GM18870 (cell line): Measurements from ENCODE around the gene FAM120B.

ENCODE experiments used
- ATAC-seq: cut with Tn5 transposase; IDR thresholded peaks from one replicate; pipeline ENCODE4 v1.9.1; 2021; ENCODE audit warnings: moderate library complexity; ENCODE audit not compliant: unreplicated experiment

Gene FAM120B

DNA sequence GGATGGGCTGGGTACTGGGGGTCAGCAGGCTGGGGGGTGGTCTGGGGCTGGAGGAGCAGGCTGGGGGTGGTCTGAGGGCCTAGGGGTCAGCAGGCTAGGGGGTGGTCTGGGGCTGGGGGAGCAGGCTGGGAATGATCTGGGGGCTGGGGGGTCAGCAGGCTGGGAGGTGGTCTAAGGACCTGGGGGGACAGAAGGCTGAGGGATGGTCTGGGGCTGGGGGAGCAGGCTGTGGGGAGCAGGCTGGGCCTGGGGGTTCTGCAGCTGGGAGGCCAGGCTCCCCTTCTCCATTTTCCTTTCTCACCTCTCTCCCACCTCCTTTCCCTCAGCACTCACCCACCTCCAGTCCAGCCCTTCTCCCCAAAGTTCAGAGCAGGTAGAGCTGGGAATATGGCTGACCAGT, 132.3 kb downstream of the FAM120B start:
- no peak for ATAC-seq

DNA sequence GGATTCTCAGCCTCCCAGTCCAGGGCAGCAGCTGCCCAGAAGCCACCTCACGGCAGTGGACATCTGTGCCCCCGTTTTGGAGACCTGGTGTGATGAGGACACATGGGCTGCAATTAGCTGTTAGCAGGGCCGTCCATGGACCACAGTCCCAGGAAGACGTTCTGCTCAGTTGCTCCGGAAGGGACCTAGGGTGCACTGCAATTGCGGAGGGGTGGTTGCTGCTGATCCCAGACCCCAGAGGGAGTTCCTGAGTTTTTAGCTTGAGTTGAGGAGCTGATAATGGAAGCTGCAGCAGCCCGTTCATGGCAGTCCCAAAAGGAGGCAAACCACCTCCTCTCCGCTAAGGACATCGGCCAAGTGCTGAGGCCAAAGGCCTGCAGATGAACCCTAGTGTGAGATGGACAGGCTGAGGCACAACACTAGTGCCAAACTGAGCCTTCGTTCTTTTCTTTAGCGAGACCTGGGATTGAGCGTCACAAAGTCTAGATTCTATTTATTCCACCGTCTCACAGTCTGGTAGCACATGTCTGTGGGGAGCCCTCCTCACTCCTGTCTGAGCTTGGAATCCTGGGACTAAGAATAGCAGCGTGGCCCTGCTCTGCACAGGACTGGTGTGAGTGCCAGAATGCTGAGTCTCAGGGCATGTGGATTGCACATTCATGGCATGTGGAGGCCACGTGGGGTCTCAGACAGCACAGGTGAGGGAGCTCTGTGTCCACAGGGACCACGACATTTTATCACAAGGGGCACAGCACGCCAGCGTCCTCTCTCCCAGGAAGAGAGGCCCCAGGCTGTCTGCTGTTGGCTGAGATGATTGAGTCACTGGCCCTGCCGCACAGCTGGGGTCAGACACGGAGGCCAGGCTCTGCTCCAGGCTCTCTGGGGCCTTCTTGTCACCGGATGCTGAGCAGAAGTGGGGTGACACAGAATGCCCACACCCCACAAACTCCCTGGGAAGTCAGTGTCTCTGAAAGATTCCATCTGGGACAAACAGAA, 133.1 kb downstream of the FAM120B start:
- no peak for ATAC-seq

DNA sequence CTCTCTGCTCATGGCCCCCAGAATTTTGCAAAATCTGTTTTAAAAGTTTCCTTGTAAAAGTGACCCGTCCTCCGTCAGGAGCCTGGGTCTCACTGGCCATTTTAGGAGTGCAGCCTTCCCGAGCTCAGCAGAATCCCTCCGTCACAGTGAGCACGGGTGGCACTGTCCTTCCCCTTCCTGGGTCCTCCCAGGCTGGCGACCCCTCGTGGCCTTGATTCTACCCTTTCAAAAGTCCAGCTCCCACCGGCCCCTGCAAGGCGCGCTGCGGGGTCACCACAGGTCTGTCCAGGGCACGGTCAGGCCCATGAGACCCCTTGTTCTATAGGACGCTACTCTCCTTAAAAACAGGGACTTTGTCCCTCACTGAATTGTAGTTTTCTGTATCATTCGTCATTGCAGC, 133.9 kb downstream of the FAM120B start:
- no peak for ATAC-seq

DNA sequence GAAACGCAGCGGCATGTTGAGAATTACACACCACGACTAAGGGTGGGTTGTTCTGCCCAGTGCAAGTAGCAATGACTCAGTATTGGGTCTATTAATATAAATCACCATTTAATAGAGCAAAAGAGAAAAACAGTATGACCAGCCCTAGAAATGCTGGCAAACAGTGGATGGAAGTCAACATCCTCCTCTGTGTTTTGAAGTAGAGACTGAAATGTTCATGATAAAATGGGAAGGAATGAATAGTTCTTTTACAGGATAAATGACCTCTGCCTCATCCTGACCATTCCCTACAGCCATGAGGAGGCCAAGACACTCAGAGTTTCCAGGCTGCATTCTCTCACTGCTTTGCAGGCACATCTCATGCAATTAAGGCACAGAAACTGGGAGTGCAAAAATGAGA, 134.8 kb downstream of the FAM120B start:
- ATAC-seq: no peak

DNA sequence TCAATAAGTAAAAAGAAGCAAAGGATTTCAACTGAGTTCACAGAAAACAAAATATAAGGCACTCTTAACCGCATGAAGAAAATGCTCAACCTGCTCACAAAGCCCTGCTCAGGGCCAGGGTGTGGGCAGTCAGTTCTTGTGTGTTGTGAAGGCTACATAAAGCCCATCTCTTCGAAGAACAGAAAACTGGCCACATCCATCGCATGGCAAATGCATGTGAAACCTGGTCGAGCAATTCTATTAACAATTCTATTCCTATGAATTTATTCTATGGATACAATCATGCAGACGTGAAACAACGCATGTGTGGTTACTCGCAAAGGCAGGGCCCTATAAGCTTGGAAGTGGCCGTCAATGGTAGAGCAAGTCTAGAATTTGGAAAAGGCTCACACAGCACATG, 136.0 kb downstream of the FAM120B start:
- ATAC-seq: no peak

DNA sequence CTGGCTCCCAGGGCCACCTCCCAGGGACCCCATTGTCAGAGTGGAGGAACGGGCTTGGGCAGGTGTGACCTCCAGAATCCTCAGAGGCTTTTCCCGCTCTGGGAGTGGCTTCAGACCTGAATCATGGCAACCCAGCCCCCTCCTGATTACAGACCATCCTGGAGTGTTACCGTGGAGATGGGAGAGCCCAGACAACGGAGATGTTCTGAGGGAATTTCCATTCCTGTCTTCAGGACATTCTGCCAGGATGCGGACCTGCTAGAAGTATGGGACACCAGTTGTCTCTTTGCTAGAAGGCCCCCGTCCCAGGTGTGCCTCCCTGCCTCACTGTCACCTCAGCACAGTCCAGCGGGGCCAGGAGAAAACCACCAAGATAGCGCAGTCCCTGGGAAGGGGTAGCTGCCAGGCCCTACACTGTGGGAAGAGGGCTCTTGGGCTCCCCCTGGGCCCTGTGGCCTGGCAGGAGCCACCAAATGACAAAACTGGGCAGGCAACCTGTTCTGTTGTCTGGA, 136.6 kb downstream of the FAM120B start:
- no peak for ATAC-seq

DNA sequence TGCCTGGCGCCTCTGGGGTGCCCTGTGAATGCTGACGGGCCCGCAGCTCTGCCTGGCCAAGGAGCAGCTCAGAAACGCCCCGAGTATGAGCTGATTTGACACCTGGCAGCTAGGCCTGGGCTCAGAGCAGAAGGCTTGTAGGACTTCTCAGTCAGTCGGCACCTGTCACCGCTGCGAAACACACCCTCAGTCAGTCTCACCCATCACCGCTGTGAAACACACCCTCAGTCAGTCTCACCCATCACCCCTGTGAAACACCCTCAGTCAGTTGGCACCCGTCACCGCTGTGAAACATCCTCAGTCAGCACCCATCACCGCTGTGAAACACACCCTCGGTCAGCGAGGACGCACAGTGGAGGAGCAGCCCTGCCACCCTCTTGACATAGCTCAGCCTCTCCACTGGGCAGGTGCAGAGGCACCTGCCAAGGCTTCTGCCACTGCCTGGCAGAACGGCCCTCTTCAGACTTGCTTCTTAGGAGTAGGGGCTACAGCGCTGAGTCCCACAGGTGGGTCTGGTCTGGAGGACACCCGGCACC, 137.6 kb downstream of the FAM120B start:
- no peak for ATAC-seq

DNA sequence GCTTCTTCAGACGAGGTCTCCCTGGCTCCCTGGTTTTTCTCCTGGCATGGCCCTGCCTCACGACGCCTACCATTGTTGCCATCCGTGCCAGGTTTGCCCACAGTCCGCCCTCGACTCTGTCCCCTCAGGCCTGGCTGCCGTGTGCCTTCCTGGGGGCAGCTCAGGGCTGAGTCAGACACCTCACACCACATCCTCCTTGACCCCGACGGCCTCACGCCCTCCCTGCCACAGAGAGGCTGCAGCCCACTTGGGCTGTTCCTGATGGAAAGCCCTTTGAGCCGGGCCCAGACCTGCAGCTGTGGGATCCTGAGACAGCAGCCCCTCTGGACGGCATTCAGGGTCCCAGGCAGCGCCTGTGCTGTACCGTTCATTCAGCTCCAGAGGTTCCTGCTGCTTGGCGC, 138.3 kb downstream of the FAM120B start:
- ATAC-seq: no peak

DNA sequence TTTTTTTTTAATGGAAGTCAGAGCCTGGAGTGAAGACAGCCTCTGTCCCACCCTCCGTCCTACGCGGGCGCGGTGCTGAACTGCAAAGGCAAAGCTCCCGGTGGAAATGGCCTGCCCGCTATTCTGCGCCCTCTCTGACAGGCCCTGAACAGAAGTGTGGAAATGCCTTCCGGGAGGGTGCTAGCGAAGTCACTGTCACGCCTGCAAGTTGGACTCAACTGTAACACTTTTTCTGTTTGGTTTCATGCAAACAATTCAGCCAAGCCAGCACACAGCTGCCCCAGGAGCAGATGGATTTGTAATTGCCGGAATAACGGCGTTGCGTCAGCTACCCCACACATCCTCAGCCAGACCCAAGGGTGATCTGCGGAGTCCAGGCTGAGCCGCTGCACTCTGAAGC, 138.9 kb downstream of the FAM120B start:
- no peak for ATAC-seq

DNA sequence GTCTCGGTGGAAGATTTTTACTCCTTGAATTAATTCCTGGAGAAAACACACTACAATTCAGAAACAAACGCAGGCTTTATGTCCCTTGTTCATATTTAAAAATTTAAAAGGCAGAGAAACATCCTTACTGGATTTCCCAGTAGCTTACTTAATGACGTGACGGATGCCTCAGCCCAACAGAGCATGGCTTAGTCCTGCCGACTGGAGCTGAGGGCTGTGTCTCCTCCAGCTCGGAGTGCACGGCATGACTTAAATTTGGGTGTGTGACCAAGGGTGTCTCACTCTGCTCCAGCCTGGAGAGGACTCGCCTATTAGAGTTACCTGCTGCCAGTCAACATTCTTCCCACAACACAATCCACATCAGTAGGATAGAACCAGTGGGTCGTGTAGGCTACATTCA, 139.4 kb downstream of the FAM120B start:
- no peak for ATAC-seq

DNA sequence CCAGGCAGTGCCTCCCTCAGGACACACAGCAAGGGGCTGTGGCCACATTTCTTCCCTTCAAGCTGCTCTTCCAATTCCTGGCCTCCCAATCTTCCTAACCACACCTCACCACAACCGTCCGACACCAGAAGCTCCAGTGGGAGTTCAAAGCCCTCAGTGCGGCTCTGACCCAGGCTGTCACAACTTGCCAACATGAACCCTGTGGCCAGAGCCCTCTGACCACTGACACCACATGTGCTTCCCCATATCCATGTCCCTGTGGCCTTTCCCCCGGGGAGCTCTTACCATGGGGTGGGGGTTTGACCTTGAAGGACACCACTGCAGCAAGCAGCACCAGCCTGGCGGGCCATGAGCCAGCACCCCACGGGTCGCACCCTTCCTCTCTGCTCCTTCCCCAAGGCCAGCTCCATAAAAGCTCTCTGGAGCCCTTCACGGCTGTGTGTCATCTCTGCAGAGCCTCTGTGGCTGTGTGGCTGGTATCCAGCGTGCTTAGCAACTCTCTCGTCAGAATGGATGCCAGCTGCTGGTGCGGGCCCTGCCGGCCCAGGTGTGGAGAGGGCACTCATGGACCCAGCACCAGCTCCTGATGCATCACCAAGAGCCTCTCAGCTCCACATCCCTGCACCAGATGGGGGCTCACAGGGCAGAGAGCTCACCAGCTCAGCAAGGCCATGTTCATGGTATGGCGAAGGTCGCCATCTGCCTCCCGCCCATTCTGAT, 140.4 kb downstream of the FAM120B start:
- no peak for ATAC-seq

DNA sequence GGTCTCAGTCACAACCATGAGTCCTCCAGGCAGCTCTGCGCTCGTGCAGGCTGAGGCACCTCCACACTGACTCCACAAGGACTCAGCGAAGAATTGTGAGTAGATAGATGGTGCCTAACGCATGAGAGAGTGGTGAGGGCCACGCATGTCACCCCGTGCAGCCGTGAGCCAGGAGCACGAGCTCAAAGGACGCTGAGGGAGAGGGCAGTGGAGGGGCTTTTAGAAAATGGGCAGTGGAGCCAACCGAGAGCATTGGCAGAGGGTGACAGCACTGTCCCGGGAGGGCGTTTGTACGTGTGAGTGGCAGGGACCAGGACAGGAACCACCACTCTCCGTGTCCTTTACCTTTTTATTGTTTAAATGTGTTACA, 141.0 kb downstream of the FAM120B start:
- no peak for ATAC-seq

DNA sequence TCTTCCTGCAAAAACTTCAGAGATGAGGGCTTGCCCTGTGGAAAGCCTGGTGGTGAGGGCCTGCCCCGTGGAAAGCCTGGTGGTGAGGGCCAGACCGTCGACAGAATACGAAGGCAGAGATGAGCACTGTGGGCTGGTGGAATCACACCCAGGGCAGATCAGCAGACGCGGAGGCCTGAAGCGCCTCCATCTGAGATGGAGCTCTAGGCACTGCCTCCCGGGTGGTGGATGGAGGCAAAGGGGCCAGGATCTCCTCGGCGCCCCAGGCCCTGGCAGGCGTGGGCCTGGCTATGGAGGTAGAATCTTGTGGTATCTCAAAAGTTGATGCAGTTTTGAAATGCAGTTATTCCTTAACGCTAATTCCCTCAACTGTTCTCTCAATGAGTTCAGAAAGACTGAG, 141.8 kb downstream of the FAM120B start:
- no peak for ATAC-seq

DNA sequence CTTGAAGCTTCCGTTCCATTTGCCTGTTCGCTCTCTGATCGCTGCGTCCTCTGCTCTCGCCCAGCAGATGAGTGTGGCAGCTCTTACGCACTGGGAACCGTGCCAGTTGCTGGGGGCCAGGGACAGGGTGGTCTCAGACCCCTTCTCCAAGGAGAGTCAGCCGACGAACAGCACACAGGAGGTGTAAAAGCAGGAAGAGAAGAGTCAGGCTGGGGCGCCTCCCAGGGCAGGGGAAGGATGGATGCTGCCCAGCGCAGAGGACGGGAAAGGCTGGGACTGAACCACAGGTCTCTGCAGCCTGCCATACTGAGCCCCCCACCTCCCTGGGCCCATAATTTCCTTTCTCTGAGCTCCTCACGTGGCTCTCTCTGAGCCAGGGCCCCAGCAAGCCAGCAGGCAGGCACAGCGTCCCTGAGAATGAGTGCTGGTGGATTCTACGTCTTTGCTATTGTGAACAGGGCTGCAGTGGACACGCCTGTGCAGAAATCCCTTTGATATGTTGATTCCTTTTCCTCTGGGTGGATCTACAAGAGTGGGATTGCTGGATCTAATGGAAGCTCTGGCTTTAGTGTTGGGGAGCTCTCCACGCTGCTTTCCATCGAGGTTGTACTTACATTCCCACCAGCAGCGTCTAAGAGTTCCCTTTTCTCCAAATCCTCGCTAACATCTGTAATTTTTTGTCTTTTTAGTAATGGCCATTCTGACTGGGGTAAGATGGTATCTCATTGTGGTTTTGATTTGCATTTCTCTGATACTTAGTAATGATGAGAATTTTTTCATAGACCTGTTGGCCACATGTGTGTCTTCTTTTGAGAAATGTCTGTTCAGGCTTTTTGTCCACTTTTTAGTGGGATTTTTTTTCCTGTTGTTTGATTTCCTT, 142.4 kb downstream of the FAM120B start:
- no peak for ATAC-seq

DNA sequence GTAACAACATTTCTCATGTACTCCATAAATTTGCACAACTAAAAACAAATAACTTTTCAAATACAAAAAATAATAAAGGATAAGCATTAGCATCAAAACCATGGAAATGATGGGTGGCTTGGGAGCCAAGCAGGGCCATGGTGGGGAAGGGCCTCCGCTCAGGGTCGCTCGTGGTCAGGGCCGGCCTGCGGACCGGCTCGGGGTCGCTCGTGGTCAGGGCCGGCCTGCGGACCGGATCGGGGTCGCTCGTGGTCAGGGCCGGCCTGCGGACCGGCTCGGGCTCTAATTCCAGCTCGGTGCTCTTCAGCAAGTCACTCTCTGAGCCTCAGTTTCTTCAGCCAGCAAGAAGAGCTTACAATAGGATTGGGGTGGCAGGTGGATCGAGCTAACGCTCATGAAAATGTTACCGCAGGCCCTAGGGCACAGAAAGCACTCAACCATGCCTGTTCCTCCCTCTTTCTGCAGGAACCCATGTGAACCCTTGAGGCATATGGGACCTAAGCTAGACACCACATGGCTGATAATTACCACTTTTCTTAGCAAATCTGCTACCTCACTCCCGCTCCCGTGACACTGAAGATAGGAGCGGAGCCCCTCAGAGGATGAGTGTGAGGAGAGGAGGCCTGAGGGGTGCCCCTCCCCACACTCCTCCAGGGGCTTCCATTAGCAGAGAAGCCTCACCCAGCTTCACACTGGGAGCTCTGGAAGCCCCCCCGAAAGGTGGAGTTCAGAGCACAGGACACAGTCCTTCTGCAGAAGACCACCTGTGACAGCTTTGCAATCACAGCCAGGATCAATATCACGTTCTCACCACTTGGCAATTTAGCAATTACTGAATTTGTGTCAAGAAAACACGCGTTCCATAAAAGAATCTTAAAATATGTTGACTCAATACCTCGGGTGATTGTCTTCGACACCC, 143.5 kb downstream of the FAM120B start:
- ATAC-seq: no peak

DNA sequence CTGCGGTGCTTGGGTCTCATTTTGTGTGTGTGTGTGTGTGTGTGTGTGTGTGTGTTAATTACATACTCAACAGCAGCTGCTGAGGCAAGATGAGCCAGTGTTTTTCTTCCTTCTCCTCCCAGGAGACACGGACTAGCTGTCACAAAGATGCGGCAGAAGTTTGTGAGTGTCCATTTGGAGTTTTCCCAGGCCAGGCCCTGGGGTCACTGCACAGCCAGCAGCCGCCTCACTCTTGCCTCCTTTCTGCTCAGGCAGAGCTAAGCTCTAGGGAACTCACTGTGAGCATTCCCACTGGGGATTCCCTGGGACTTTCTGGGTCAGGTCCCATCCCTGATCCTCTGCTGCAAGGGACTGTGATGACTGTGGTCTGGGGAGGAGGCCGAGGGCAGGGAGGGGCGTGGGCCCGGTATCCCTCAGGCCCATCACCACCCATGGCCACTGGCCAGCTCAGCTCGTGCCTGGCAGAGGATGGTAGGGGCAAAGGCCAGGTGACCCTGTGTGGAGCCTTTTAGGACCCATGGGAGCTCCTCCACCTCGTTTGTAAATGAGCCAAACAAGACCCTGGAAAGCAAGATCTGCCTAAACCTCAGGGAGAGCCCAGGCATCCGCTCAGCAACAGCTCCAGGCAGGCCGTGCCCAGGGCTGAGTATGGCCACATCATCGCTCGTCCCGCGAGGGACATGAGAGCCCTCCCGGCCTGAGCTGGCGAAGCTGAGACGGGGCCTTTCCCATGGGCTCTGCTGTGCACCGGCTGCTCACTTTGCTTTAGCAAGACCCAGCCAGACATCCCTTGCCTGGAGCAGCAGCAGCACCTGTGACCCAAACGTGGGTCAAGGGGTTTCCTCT, 144.6 kb downstream of the FAM120B start:
- no peak for ATAC-seq

DNA sequence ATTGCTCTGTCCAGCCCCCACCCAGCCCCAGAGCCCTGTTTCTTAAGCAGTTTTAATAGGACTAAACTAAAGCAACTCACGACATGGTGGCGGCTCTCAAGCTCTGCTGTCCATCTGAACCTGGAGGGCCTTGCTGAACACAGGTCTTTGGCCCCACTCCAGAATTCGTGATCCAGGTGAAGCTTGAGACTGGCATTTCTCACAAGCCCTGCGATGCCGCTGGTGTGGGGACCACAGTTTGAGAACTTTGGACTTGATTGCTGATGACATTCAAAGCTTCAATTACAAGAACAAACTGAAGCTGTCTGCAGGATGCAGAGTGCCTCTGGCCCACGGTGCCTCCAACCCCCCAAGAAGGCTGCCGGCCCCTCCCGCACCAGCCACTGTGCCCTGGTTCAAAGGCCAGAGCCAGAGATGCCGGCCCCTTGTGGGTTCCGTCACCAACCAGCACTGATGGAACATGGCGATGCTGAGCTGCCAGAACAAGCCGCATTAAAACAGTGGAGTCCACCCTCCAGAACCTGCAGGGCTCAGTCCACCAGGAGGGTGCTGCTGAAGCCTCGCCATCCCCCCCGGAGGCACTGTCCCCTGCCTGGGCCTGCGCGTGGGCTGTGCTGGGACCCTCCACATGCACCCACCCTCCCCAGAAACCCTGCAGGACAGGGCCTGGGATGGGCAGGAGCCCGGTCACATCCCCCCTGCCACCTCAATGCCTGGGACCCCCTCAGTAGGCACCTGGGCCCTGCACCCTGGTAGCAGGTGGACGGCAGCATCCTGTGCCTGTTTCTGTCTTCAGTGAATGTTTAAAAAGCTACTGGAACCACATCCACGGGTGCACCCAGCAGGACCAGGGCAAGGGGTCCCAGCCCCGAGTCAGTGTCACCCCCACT, 145.4 kb downstream of the FAM120B start:
- no peak for ATAC-seq
